ENCODE data around the gene PHB1.
"Not testable (repeated sequence)": the region's sequence is repeated elsewhere in the genome, so short reads cannot be mapped to it uniquely, and the experiment has no call there.

The PHB1 gene

GRCh38 chr17:49381793-49382192 lies 32.9 kb downstream of the PHB1 start:
- Mint-ChIP-seq H3K27me3 (no peaks in the 10 kb centered on the region), H3K4me1 (peaks cover 29% of the 10 kb centered on the region), H3K27ac (peak overlapping the region; percentile 43), H3K36me3 (peaks cover 21% of the 10 kb centered on the region), H3K4me3 (no peak overlapping the region), H3K9me3 (peaks cover 7% of the 10 kb centered on the region)
- no peak for ATAC-seq

GRCh38 chr17:49381033-49381432 lies 33.6 kb downstream of the PHB1 start:
- Mint-ChIP-seq H3K36me3 (peaks cover 21% of the 10 kb centered on the region), H3K4me3 (no peak overlapping the region), H3K27me3 (no peaks in the 10 kb centered on the region), H3K9me3 (peaks cover 7% of the 10 kb centered on the region), H3K27ac (peak overlapping the region; percentile 43), H3K4me1 (peaks cover 33% of the 10 kb centered on the region)
- no peak for ATAC-seq

- no peak overlapping the region for H3K4me3 Mint-ChIP-seq
- H3K9me3 Mint-ChIP-seq, result peaks cover 7% of the 10 kb centered on the region
- H3K36me3 Mint-ChIP-seq, result peaks cover 21% of the 10 kb centered on the region
- no peaks in the 10 kb centered on the region for H3K27me3 Mint-ChIP-seq
- H3K4me1 Mint-ChIP-seq, result peaks cover 34% of the 10 kb centered on the region
- H3K27ac Mint-ChIP-seq, result no peak overlapping the region
- no peak for ATAC-seq
Measured at GRCh38 chr17:49379926-49380325, 34.8 kb downstream of the PHB1 start.

- Mint-ChIP-seq H3K4me3 (no peak overlapping the region), H3K4me1 (peaks cover 30% of the 10 kb centered on the region), H3K27ac (no peak overlapping the region), H3K27me3 (no peaks in the 10 kb centered on the region), H3K9me3 (peaks cover 4% of the 10 kb centered on the region), H3K36me3 (peaks cover 15% of the 10 kb centered on the region)
- no peak for ATAC-seq
Measured at GRCh38 chr17:49378311-49378710, 36.4 kb downstream of the PHB1 start.

- ATAC-seq, result no peak
- H3K4me3 Mint-ChIP-seq, result no peak overlapping the region
- H3K27me3 Mint-ChIP-seq, result no peaks in the 10 kb centered on the region
- peaks cover 4% of the 10 kb centered on the region for H3K9me3 Mint-ChIP-seq
- peaks cover 15% of the 10 kb centered on the region for H3K36me3 Mint-ChIP-seq
- H3K4me1 Mint-ChIP-seq, result peaks cover 37% of the 10 kb centered on the region
- H3K27ac Mint-ChIP-seq, result no peak overlapping the region
Measured at GRCh38 chr17:49375544-49375943, 39.1 kb downstream of the PHB1 start.

GRCh38 chr17:49373115-49373514 lies 41.6 kb downstream of the PHB1 start:
- Mint-ChIP-seq H3K27me3 (no peaks in the 10 kb centered on the region), H3K9me3 (no peaks in the 10 kb centered on the region), H3K27ac (peak overlapping the region; percentile 59), H3K4me1 (peaks cover 37% of the 10 kb centered on the region), H3K36me3 (no peaks in the 10 kb centered on the region), H3K4me3 (no peak overlapping the region)
- no peak for ATAC-seq

- H3K36me3 Mint-ChIP-seq, result no peaks in the 10 kb centered on the region
- no peaks in the 10 kb centered on the region for H3K9me3 Mint-ChIP-seq
- H3K4me3 Mint-ChIP-seq, result no peak overlapping the region
- peaks cover 37% of the 10 kb centered on the region for H3K4me1 Mint-ChIP-seq
- H3K27ac Mint-ChIP-seq, result peak overlapping the region; percentile 59
- no peaks in the 10 kb centered on the region for H3K27me3 Mint-ChIP-seq
- ATAC-seq, result no peak
Measured at GRCh38 chr17:49372425-49372824, 42.3 kb downstream of the PHB1 start.

GRCh38 chr17:49370971-49371834 lies 43.5 kb downstream of the PHB1 start:
- Mint-ChIP-seq H3K27me3 (no peaks in the 10 kb centered on the region), H3K4me1 (peaks cover 28% of the 10 kb centered on the region), H3K27ac (peak overlapping the region; percentile 74), H3K9me3 (no peaks in the 10 kb centered on the region), H3K4me3 (no peak overlapping the region), H3K36me3 (no peaks in the 10 kb centered on the region)
- no peak for ATAC-seq

- no peaks in the 10 kb centered on the region for H3K27me3 Mint-ChIP-seq
- peaks cover 32% of the 10 kb centered on the region for H3K4me1 Mint-ChIP-seq
- ATAC-seq, result no peak
- no peaks in the 10 kb centered on the region for H3K9me3 Mint-ChIP-seq
- no peak overlapping the region for H3K4me3 Mint-ChIP-seq
- H3K27ac Mint-ChIP-seq, result peak overlapping the region; percentile 35
- peaks cover 5% of the 10 kb centered on the region for H3K36me3 Mint-ChIP-seq
Measured at GRCh38 chr17:49369760-49370159, 44.9 kb downstream of the PHB1 start.

GRCh38 chr17:49369089-49369488 lies 45.6 kb downstream of the PHB1 start:
- no peaks in the 10 kb centered on the region for H3K27me3 Mint-ChIP-seq
- no peak overlapping the region for H3K4me3 Mint-ChIP-seq
- peaks cover 32% of the 10 kb centered on the region for H3K4me1 Mint-ChIP-seq
- peaks cover 5% of the 10 kb centered on the region for H3K36me3 Mint-ChIP-seq
- ATAC-seq, result no peak
- peak overlapping the region; percentile 35 for H3K27ac Mint-ChIP-seq
- no peaks in the 10 kb centered on the region for H3K9me3 Mint-ChIP-seq

- H3K9me3 Mint-ChIP-seq, result no peaks in the 10 kb centered on the region
- peaks cover 5% of the 10 kb centered on the region for H3K36me3 Mint-ChIP-seq
- no peaks in the 10 kb centered on the region for H3K27me3 Mint-ChIP-seq
- no peak overlapping the region for H3K4me3 Mint-ChIP-seq
- peak overlapping the region; percentile 25 for H3K27ac Mint-ChIP-seq
- no peak for ATAC-seq
- peaks cover 18% of the 10 kb centered on the region for H3K4me1 Mint-ChIP-seq
Measured at GRCh38 chr17:49365667-49366066, 49.0 kb downstream of the PHB1 start.

- H3K36me3 Mint-ChIP-seq, H3K4me3 Mint-ChIP-seq, ATAC-seq, H3K27me3 Mint-ChIP-seq, H3K9me3 Mint-ChIP-seq: not testable (repeated sequence)
- Mint-ChIP-seq H3K4me1 (peaks cover 23% of the 10 kb centered on the region), H3K27ac (peak overlapping the region; percentile 25)
Measured at GRCh38 chr17:49365126-49365525, 49.6 kb downstream of the PHB1 start.

GRCh38 chr17:49364119-49364518 lies 50.6 kb downstream of the PHB1 start:
- Mint-ChIP-seq H3K4me1 (peaks cover 33% of the 10 kb centered on the region), H3K36me3 (peaks cover 5% of the 10 kb centered on the region), H3K27ac (no peak overlapping the region), H3K9me3 (no peaks in the 10 kb centered on the region), H3K4me3 (no peak overlapping the region), H3K27me3 (no peaks in the 10 kb centered on the region)
- ATAC-seq, result no peak

GRCh38 chr17:49363251-49363650 lies 51.4 kb downstream of the PHB1 start:
- no peaks in the 10 kb centered on the region for H3K9me3 Mint-ChIP-seq
- ATAC-seq, result no peak
- peaks cover 5% of the 10 kb centered on the region for H3K36me3 Mint-ChIP-seq
- H3K27ac Mint-ChIP-seq, result no peak overlapping the region
- H3K4me1 Mint-ChIP-seq, result peaks cover 42% of the 10 kb centered on the region
- no peaks in the 10 kb centered on the region for H3K27me3 Mint-ChIP-seq
- H3K4me3 Mint-ChIP-seq, result no peak overlapping the region

GRCh38 chr17:49362723-49363117 lies 52.0 kb downstream of the PHB1 start:
- peak overlapping the region; percentile 90 for H3K4me3 Mint-ChIP-seq
- peak overlapping the region; percentile 83 for H3K27ac Mint-ChIP-seq
- H3K9me3 Mint-ChIP-seq, result no peaks in the 10 kb centered on the region
- H3K36me3 Mint-ChIP-seq, result peaks cover 5% of the 10 kb centered on the region
- no peaks in the 10 kb centered on the region for H3K27me3 Mint-ChIP-seq
- H3K4me1 Mint-ChIP-seq, result peaks cover 47% of the 10 kb centered on the region
- no peak for ATAC-seq
